Keratinocyte (primary cell): ENCODE data around the gene OR52I1. TPM values are rescaled to one million over a fixed set of nuclear protein-coding genes. Genes with fewer than 3 reads are reported as not detected.

Experiments
- DNase-seq: peaks from one replicate; pipeline ENCODE4 v3.0.0-alpha.2; 2011; ENCODE audit warnings: low read depth, missing footprints, low spot score
- FAIRE-seq: peaks from 2 replicates; lab custom pipeline; 2011; peaks lifted over from hg19 to GRCh38; lab: Jason Lieb, UNC
- H2AFZ ChIP-seq: 2 replicates; pipeline ENCODE4 v1.6.0; 2012; ENCODE audit warnings: low read length, control low read depth, inconsistent platforms; ENCODE audit not compliant: control insufficient read depth
- H3K27ac ChIP-seq: 2 replicates; pipeline ENCODE4 v1.5.1; 2011; ENCODE audit warnings: low read length; ENCODE audit not compliant: control insufficient read depth, insufficient read depth
- H3K27me3 ChIP-seq: 3 replicates; pipeline ENCODE4 v1.6.0; 2011; ENCODE audit warnings: low read length; ENCODE audit not compliant: control insufficient read depth, insufficient read depth; ENCODE audit errors: extremely low read depth
- H3K36me3 ChIP-seq, 2 experiments: 2 replicates in 1 of 2; 3 replicates in 1 of 2; pipeline ENCODE4 v1.5.1; 2011; ENCODE audit warnings: low read length in 2 of 2, mild to moderate bottlenecking in 1 of 2; ENCODE audit not compliant: control insufficient read depth in 2 of 2, insufficient read depth in 2 of 2; ENCODE audit errors: extremely low read depth in 1 of 2
- H3K4me1 ChIP-seq: 3 replicates; pipeline ENCODE4 v1.5.1; 2011; ENCODE audit warnings: low read length; ENCODE audit not compliant: control insufficient read depth, insufficient read depth; ENCODE audit errors: extremely low read depth
- H3K4me2 ChIP-seq: 3 replicates; pipeline ENCODE4 v1.6.0; 2011; ENCODE audit warnings: low read depth, low read length; ENCODE audit not compliant: control insufficient read depth, insufficient read depth; ENCODE audit errors: extremely low read depth
- H3K4me3 ChIP-seq, 3 experiments: fragments of 200-600 bp in 1 of 3; sonication (generic) in 1 of 3; 2 replicates in 2 of 3; 3 replicates in 1 of 3; pipeline ENCODE4 v1.5.1; 2011 to 2016; ENCODE audit warnings: low read length in 3 of 3, mild to moderate bottlenecking in 3 of 3, control low read depth in 2 of 3, inconsistent platforms in 1 of 3, low read depth in 1 of 3, mixed read lengths in 1 of 3, mixed run types in 1 of 3, moderate library complexity in 1 of 3; ENCODE audit not compliant: control insufficient read depth in 2 of 3, insufficient read depth in 2 of 3; ENCODE audit errors: extremely low read depth in 1 of 3
- H3K79me2 ChIP-seq: 2 replicates; pipeline ENCODE4 v1.6.0; 2012; ENCODE audit warnings: low read length; ENCODE audit not compliant: control insufficient read depth, insufficient read depth
- H3K9ac ChIP-seq: 3 replicates; pipeline ENCODE4 v1.6.0; 2011; ENCODE audit warnings: low read length; ENCODE audit not compliant: control insufficient read depth, insufficient read depth; ENCODE audit errors: extremely low read depth
- H3K9me1 ChIP-seq: 3 replicates; pipeline ENCODE4 v1.6.0; 2011; ENCODE audit warnings: low read length; ENCODE audit not compliant: control insufficient read depth, insufficient read depth; ENCODE audit errors: extremely low read depth
- H3K9me3 ChIP-seq: 2 replicates; pipeline ENCODE4 v1.5.1; 2012; ENCODE audit warnings: low read depth, low read length; ENCODE audit not compliant: control insufficient read depth
- H4K20me1 ChIP-seq: 3 replicates; pipeline ENCODE4 v1.6.0; 2011; ENCODE audit warnings: low read length; ENCODE audit not compliant: control insufficient read depth, insufficient read depth; ENCODE audit errors: extremely low read depth
- CTCF ChIP-seq, 3 experiments: IDR thresholded peaks in 1 of 3; conservative IDR thresholded peaks in 1 of 3; optimal IDR thresholded peaks in 1 of 3; 2 replicates in 2 of 3; 3 replicates in 1 of 3; pipeline versions ENCODE3 to v1.5.1; 2011; ENCODE audit warnings: low read length in 3 of 3, mild to moderate bottlenecking in 3 of 3, moderate library complexity in 2 of 3, control low read depth in 1 of 3, inconsistent platforms in 1 of 3; ENCODE audit not compliant: insufficient read depth in 2 of 3; ENCODE audit errors: extremely low read depth in 1 of 3
- EZH2 ChIP-seq: IDR thresholded peaks from one replicate; pipeline ENCODE4 v1.6.1; 2012; ENCODE audit warnings: inconsistent platforms, mild to moderate bottlenecking, low read length, moderate library complexity
- dilution Hi-C: fragments of 300-500 bp; cut with MboI; formaldehyde crosslinking; loops from one replicate; pipeline ENCODE4 v1.7.0; 2020; ENCODE audit warnings: low sequenced_read_pairs; ENCODE audit not compliant: extremely low pct_ligation_motif_present
- polyA plus RNA-seq, 5 experiments: library from polyadenylated mRNA; depleted of rRNA in 3 of 5; stranded (reverse) in 3 of 5; stranded (forward) in 1 of 5; unstranded in 1 of 5; fragments of >200 nt; gene quantifications; 1 replicate in 1 of 5; 2 replicates in 3 of 5; 3 replicates in 1 of 5; pipeline versions ENCODE4 v1.2.1 to v1.2.3, GENCODE V29; 2011 to 2012; ENCODE audit warnings: missing spikeins in 2 of 5, low read depth in 1 of 5, low replicate concordance in 1 of 5

OR52I1 gene
- polyA plus RNA-seq, 1 donor (not counting 4 experiments of a cell fraction or from before 2014, with no cell fraction given) = not detected

DNA sequence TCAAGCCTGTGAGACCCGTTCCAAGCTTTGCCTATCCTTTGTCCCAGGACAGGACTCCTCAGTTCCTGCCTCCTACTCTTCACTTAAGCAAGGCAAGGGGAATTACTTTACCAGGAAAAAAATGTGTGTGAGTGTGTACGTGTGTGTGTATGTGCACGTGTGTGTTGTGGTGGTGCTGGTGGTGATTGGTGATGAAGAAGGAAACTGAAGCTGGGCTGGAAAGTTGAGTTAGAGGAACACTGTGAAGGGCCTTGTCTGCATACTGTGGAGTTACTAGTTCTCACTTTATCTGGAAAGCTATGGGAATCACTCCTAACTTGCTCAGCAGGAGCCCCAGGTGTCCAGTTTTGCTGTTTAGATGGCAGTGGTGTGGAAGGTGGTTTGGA, 43.8 kb downstream of the OR52I1 start:
- H2AFZ ChIP-seq = no peak overlapping the region
- H4K20me1 ChIP-seq = no peaks in the 10 kb centered on the region
- FAIRE-seq (no peak), DNase-seq (no peak)
- H3K9me1 ChIP-seq = no peaks in the 10 kb centered on the region
- dilution Hi-C loops = no loop called here
- H3K27ac ChIP-seq = no peak overlapping the region
- TF ChIP-seq EZH2 (no peak), CTCF (optimal IDR thresholded peaks at IDR 0.05 in 1 of 3, IDR thresholded peaks at IDR 0.05 in 1 of 3, conservative IDR thresholded peaks at IDR 0.05 in 1 of 3; ENCODE audit: extremely low read depth in 1 of 3, insufficient read depth in 2 of 3, low read length in 3 of 3) (no peak)
- H3K4me1 ChIP-seq = no peaks in the 10 kb centered on the region
- H3K4me3 ChIP-seq = no peak overlapping the region
- H3K9ac ChIP-seq = no peak overlapping the region
- peaks cover 6% of the 10 kb centered on the region for H3K27me3 ChIP-seq
- no peaks in the 10 kb centered on the region for H3K36me3 ChIP-seq
- H3K79me2 ChIP-seq = no peaks in the 10 kb centered on the region
- no peaks in the 10 kb centered on the region for H3K9me3 ChIP-seq
- H3K4me2 ChIP-seq = no peak overlapping the region

DNA sequence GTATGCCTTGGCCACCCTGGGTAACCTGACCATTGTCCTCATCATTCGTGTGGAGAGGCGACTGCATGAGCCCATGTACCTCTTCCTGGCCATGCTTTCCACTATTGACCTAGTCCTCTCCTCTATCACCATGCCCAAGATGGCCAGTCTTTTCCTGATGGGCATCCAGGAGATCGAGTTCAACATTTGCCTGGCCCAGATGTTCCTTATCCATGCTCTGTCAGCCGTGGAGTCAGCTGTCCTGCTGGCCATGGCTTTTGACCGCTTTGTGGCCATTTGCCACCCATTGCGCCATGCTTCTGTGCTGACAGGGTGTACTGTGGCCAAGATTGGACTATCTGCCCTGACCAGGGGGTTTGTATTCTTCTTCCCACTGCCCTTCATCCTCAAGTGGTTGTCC, 46.1 kb downstream of the OR52I1 start:
- H3K9me3 ChIP-seq = no peaks in the 10 kb centered on the region
- H3K36me3 ChIP-seq = no peaks in the 10 kb centered on the region
- H3K9ac ChIP-seq = no peak overlapping the region
- dilution Hi-C loops = no loop called here
- H3K4me3 ChIP-seq = no peak overlapping the region
- no peaks in the 10 kb centered on the region for H3K9me1 ChIP-seq
- H3K4me1 ChIP-seq = no peaks in the 10 kb centered on the region
- FAIRE-seq = no peak
- no peak for DNase-seq
- no peak overlapping the region for H2AFZ ChIP-seq
- H3K27me3 ChIP-seq = peaks cover 6% of the 10 kb centered on the region
- TF ChIP-seq CTCF (optimal IDR thresholded peaks at IDR 0.05 in 1 of 3, IDR thresholded peaks at IDR 0.05 in 1 of 3, conservative IDR thresholded peaks at IDR 0.05 in 1 of 3; ENCODE audit: extremely low read depth in 1 of 3, insufficient read depth in 2 of 3, low read length in 3 of 3) = no peak
- no peak for TF ChIP-seq EZH2
- H3K4me2 ChIP-seq = no peak overlapping the region
- no peaks in the 10 kb centered on the region for H4K20me1 ChIP-seq
- no peak overlapping the region for H3K27ac ChIP-seq
- H3K79me2 ChIP-seq = no peaks in the 10 kb centered on the region
